Middle frontal gyrus (tissue), 1 donor: Measurements from ENCODE around the gene TRMT1L.
"Not testable (repeated sequence)": the region's sequence is repeated elsewhere in the genome, so short reads cannot be mapped to it uniquely, and the experiment has no call there.

Source experiments
- DNase-seq: peaks from one replicate; pipeline ENCODE4 v3.0.0-alpha.2; 2015; ENCODE audit warnings: low spot score; ENCODE audit errors: extremely low spot score

The TRMT1L gene

GRCh38 chr1:185156854-185157598 is at the start of gene TRMT1L, which contains the start of gene SWT1:
Gene TRMT1L (minus strand): TSS chr1:185156953. CDS start chr1:185156712, 241 bp downstream.
Gene SWT1 (plus strand): TSS chr1:185157167. CDS start chr1:185160842, 3,675 bp downstream.
- DNase-seq = peak; percentile 98

DNA sequence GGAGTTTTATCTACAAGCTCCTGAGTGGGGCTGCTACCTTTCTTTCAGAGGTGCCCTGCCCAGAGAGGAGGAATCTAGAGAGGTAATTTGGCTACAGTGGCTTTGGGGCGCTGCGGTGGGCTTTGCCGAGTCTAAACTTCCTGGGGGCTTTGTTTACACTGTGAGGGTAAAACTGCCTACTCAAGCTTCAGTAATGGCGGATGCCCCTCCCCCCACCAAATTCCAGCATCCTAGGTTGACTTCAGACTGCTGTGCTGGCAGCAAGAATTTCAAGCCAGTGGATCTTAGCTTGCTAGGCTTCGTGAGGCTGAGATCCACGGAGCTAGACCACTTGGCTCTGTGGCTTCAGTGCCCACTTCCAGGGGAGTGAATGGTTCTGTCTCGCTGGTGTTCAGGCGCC is 44.1 kb upstream of the TRMT1L start:
- no peak for DNase-seq

GRCh38 chr1:185198712-185199111 is 42.0 kb upstream of the TRMT1L start:
- not testable (repeated sequence) for DNase-seq

- DNase-seq = no peak
Measured at GRCh38 chr1:185193756-185194155, 37.0 kb upstream of the TRMT1L start.

GRCh38 chr1:185170291-185170848 is 13.6 kb upstream of the TRMT1L start:
- DNase-seq = no peak

DNA sequence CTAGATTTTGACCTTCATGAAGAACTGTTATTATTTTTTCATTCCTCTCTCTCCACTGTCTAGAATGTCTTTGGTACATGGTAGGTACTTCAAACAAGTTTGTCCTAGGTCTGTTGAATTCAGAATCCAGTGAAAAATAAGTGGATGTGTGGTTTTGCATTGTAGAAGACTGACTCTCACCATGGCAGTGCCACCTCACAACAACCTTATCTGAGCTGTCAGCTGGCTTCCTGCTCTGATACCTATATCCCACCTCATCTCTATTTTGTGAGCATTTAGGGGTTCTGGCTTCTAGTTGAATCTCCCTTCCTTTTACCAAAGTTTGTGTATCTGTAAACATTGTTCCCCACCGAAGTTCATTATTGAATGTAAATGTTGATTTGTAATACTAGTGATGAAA is 9.4 kb upstream of the TRMT1L start:
- DNase-seq = no peak

DNA sequence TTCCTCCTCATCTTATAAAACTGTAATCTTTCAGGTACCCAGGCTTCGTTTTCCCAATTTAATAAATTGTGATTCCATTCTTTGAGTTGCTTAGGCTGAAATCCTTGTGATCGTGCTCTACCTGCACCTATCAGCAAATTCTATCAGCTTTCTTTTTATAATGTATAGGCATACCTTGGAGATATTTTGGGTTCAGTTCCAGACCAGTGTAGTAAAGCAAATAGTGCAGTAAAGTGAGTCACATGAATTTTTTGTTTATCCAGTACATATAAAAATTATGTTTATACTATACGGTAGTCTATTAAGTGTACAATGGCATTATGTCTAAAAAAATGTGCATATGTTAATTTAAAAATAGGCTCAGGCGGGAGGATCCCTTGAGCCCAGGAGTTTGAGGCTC is 5.7 kb upstream of the TRMT1L start:
- no peak for DNase-seq

DNA sequence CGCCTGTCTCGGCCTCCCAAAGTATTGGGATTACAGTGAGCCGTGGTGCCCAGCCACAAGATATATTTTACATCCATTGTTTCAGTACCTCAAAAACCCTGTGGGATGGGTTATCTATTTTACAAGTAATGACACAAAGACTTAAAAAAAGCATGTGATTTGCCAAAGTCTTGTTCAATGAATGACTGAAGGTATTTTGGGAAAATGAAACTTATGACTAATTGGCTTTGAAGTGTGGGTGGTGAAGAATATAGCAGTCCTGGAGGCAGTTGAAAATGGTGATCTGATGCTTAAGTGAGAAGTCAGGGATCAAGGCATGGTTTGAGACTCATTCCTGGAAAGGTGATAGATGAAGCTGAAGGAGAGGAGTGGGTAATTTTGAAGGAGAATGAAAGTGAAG is 3.2 kb upstream of the TRMT1L start:
- no peak for DNase-seq

DNA sequence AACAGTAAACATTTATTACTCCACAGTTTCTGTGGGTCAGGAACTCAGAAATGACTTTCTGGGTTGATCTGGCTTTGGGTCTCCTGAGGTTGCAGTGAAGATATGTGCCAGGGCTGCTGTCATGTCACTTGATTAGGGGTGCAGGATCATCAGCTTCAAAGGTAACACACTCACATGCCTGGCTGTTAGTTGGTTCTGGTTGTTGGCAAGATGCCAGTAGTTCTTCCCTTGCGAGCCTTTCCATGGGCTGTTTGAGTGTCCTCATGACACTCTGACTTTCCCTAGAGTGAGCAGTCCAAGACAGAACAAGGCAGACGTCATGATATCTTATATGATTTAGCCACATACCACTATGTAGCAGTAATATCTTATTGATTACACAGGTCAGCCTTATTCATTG is 2.0 kb upstream of the TRMT1L start:
- no peak for DNase-seq

- DNase-seq = no peak
Measured at GRCh38 chr1:185157599-185158412, 1.1 kb upstream of the TRMT1L start.

GRCh38 chr1:185156288-185156853 is 382 bp downstream of the TRMT1L start:
- no peak for DNase-seq

DNA sequence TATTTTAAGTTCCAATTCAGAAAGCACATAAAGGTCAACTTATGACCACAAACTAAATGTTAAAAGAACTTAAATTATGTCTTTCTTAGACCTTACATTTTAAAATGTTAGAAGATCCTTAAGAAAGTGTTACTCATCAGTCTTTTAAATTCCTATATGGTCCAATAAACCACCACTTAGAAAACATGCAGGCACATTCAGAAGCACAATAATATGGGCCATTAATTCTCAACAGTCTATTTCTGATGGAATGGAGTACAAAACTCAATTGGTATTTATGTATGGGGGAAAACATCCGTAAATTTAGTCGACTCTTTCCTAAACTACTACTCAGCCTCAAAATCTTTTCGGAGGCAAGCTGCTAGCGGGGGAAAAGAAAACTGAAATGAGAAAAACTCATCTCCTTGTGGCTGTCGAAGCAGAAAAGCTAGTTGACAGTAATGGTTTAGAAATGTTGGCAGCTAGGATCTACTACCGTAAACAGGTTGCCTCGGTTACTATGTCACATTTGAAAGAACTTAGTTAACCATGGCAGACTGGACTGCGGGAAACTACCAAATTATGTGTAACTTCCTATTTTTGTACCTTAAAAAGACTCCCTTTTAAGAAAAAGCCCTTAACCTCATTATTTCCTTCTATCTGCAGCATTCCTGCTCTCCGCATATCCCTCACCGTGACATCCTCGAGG is 1.0 kb downstream of the TRMT1L start:
- no peak for DNase-seq

DNA sequence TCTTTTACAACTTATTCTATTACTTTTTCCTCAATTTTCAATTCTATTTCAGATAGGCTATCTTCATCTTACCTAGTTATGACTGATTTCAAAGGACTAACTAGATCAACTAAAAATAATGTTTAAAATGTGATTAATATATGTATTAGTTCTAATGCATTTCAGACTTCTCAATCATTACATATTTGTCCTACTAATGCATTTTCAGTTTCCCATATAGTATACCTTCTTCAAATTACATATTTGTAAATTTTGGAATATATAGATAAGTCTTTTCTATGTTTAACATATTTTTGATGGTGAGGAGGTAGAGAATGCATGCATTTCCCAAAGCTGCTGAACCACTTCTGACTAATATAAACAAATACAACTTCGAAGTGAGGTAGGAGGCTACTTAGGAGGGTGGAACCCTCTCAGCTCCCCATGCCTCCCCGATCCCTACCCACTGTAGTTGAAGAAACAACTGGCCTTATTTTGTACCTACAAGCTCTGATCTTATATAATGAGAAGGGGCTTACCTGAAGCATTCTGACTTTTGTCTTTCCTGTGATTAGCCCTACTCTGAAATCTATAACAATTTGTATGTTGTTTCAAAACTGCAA is 1.7 kb downstream of the TRMT1L start:
- DNase-seq = no peak

- no peak for DNase-seq
Measured at GRCh38 chr1:185152187-185152767, 4.5 kb downstream of the TRMT1L start.

DNA sequence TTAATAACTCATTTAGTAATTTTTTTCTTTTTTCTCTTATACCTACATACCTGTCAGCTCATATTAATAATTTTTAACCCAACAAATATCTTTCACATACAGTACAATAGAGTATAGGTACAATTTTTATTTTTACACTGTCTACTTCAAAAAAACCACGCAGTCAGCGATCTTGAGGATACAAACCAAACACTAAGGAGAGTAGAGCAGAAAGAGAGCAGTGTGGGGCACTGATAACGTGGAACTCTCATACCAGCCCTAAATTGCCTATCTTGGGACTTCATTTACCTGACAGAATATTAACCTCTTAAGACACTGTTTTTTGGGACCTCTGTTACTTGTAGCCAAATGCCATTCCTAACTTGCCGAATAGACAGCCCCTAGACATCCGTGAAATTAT is 5.5 kb downstream of the TRMT1L start:
- DNase-seq = no peak

GRCh38 chr1:185144233-185144632 is 12.5 kb downstream of the TRMT1L start:
- no peak for DNase-seq

DNA sequence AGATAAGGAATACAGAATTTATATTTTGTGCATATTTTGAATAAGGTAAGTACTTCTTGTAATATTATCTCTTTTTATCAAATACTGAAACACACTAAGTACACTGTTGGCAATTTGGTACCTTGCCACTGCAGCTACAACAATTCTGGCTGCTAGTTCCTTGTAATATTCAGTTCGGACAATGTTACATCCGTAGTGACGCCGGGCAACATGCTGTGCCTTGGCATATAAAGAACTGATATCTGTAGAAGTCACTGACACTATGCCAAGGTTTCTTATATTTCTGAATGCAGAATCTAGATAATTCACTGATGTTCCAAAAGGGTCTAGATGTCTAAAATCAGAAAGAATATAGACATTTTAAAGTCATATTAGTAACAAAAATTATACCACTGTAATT is 17.5 kb downstream of the TRMT1L start:
- DNase-seq = no peak

- no peak for DNase-seq
Measured at GRCh38 chr1:185137896-185138545, 18.7 kb downstream of the TRMT1L start.

DNA sequence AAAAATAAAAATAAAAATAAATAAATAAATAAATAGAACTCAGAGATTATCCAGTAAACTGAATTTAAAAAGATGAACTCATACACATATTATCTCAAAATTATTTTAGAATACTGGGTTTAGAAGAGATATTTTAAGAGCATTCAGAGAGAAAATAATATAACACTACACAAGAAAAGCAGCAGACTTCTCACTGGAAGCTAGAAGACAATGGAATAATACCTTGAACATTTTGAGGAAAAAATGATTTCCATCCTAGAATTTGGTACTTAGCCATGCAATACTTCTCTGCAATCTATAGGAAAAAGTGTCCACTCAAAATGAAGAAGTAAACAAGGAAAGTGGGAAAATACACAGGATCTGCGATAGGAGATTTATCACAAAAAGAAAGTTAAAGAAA is 24.2 kb downstream of the TRMT1L start:
- DNase-seq = no peak

GRCh38 chr1:185129708-185130107 is 27.0 kb downstream of the TRMT1L start:
- no peak for DNase-seq
